NCI-H526 treated with DMSO at 0.1 percent for 48 hours (cell line): Measurements from ENCODE around the gene ANKS1B.
A peak's percentile ranks its signal among the peaks of the same experiment; 100 is the strongest.
"Not testable (repeated sequence)": the region's sequence is repeated elsewhere in the genome, so short reads cannot be mapped to it uniquely, and the experiment has no call there.

Experiments
- DNase-seq: peaks from one replicate; lab custom pipeline; 2025; lab: John Stamatoyannopoulos, UW

Gene ANKS1B

GRCh38 chr12:99759444-99759843 lies 225.3 kb downstream of the ANKS1B start:
- DNase-seq = no peak

DNA sequence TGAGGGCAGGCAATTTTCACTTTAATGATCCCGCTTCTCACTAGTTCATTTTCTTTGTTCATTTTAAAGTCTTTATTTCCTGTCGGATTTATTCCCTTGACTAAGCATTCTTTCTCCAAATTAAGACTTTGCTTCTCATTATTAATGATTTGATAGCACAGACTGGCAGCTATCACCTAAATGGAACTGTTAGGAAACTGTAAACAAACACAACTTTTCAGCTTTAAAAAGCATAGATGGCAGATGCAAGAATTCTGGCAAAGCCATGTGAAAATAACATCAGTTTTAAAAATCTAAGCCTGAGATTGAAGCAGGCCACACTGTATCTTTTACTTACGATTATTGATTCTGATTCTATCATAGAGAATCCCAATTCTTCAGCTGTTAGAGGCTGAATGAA lies 225.7 kb downstream of the ANKS1B start:
- DNase-seq = no peak

- DNase-seq = no peak
Measured at GRCh38 chr12:99752740-99753139, 232.0 kb downstream of the ANKS1B start.

- no peak for DNase-seq
Measured at GRCh38 chr12:99746538-99746937, 238.2 kb downstream of the ANKS1B start.

DNA sequence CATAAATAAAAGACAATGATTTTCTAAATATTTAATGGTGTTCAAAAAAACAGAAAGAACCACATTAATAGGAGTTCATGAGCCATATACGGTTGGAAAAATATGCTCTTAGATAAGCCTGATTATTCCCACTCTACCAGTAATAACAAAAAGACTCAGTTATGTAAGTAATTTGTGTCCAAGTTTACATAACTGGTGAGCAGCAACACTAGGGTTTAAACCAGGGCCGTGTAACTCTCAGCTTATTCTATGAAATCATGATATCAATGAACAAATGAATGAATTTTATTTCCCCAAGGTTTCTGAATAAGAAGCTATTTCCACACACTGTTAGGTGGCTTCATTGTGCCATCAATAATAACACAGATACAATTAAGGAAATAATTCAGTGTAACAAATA lies 238.8 kb downstream of the ANKS1B start:
- no peak for DNase-seq

DNA sequence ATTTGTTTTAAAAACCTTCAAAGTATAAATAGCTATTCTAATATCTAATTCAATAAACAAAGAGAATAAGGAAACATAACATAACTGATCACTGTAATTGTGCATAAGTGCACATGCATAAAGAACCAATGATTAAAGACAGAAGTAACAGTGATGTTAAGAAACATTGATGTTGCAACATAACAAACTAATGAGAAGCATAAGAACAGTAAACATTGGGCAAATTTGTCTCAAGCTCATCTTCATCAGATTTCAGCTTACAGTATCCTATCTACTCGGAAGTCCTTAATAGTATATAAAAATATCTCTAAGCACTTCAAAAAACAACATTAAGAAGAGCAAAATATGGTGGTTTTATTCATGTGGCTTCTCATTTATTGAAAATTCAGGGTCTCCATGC lies 239.6 kb downstream of the ANKS1B start:
- no peak for DNase-seq

DNA sequence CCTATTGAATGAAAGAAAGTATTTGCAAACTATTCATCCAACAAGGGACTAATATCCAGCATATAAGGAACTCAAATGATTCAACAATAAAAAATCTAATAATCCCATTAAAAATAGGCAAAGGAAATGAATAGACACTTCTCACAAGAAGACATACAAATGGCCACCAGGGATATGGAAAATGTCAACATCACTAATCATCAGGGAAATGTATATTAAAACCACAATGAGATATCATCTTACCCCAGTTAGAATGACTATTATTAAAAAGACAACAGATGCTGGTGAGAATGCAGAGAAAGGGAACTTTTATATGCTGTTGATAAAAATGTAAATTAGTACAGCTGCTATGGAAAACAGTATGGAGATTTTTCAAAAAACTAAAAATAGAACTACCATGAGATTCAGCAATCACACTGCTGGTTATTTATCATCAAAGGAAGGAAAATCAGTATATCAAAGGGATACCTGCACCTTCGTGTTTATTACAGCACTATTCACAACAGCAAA lies 247.9 kb downstream of the ANKS1B start:
- peak; percentile 94 for DNase-seq

DNA sequence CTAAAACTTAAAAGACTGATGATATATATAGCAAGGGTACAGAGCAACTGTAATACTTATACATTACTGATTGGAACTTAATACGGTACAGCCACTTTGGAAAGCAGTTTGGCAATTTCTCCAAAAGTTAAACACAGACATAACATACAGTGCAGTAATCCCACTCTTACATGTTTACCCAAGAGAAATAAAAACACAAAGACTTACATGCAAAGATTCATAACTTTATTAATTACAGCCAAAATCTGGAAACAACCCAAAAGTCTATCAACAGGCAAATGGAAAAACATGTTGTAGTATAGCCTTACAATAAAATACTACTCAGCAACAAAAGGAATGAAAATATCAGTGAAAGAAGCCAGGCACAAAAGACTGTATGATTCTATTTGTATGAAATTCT lies 252.6 kb downstream of the ANKS1B start:
- DNase-seq = no peak

- DNase-seq = no peak
Measured at GRCh38 chr12:99722690-99723486, 261.8 kb downstream of the ANKS1B start.

- no peak for DNase-seq
Measured at GRCh38 chr12:99721715-99722275, 262.9 kb downstream of the ANKS1B start.

DNA sequence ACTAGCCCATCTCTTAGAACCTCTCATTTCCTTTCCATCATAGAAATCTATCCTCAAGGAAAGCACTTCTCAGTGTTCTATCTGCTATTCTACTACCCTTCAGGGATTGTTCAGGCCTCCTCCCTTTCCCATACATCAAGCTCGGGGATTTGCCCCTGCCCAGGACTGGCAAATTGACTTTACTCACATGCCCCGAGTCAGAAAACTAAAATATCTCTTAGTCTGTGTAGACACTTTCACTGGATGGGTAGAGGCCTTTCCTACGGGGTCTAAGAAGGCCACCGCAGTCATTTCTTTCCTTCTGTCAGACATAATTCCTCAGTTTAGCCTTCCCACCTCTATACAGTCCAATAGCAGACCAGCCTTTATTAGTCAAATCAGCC lies 264.7 kb downstream of the ANKS1B start:
- not testable (repeated sequence) for DNase-seq

- not testable (repeated sequence) for DNase-seq
Measured at GRCh38 chr12:99719411-99720082, 265.2 kb downstream of the ANKS1B start.

DNA sequence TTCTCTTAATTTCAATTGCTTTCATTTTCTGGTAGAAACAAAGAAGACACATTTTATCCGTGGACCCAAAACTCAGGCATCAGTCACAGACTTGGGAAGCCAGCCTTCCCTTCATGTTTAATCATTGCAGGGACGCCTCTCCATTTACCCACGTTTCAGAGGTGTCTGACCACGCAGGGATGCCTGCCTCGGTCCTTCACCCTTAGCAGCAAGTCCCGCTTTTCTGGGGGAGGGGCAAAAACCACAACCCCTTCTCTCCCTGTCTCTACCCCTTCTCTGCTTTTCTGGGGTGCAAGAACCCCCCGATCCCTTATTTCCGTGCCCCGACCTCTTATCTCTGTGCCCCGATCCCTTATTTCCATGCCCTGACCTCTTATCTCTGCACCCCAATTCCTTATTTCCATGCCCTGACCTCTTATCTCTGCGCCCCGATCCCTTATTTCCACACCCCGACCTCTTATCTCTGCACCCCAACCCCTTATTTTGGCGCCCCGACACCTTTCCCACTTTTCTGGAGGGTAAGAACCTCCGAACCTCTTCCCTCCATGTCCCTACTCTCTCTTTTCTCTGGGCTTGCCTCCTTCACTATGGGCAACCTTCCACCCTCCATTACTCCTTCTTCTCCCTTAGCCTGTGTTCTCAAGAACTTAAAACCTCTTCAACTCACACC lies 268.8 kb downstream of the ANKS1B start:
- DNase-seq = not testable (repeated sequence)

GRCh38 chr12:99714921-99715320 lies 269.8 kb downstream of the ANKS1B start:
- DNase-seq = not testable (repeated sequence)

- DNase-seq = no peak
Measured at GRCh38 chr12:99713946-99714520, 270.7 kb downstream of the ANKS1B start.

GRCh38 chr12:99712281-99712680 lies 272.5 kb downstream of the ANKS1B start:
- no peak for DNase-seq

DNA sequence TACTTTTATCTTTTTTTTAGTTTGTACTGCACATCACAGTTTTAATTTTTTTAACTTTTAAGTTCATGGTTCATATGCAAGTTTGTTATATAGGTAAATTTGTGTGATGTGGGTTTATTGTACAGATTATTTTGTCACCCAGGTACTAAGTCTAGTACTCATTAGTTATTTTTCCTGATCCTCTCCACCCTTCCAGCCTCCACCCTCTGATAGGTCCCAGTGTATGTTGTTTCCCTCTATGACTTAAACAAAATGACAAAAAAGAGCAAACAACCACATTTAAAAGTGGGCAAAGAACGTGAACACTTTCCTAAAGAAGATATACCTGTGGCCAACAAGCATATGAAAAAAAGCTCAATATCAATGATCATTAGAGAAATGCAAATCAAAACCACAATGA lies 273.5 kb downstream of the ANKS1B start:
- no peak for DNase-seq

GRCh38 chr12:99709619-99710018 lies 275.1 kb downstream of the ANKS1B start:
- DNase-seq = no peak

DNA sequence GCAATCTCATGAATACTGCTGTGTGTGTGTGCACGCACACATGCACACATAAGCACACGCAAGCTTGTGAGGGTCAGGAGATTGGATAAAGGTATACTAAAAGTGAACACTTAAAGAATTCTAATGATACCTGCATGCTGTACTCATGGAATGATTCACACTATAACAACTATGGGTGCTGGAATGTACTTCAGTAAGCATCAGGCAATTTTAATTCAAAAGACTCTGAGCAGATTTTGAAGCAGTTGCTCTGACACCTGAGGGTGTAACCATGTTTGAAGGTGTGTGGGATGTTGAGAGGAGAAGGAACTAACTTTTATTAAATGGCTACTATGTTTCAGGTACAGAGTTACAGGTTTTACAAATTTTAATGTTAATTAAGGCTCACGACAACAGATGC lies 275.6 kb downstream of the ANKS1B start:
- no peak for DNase-seq

DNA sequence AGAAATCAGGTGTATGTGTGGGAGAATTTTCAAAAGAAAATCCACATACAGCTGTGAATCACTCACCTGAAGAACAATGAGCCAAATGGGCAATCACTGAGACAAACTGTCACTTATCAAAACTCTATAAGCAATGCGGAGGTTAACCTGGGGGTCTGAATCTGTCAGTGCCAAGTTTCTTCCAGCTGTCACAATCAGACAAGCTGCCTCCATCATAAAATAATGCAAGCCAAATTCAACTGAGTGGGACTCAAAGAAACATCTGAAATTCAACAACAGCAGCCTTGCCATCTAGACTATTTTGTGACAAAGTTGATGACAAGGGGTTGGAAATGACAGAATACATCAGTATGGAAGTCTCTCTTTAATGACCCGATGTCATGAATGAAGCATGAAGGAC lies 276.9 kb downstream of the ANKS1B start:
- no peak for DNase-seq

DNA sequence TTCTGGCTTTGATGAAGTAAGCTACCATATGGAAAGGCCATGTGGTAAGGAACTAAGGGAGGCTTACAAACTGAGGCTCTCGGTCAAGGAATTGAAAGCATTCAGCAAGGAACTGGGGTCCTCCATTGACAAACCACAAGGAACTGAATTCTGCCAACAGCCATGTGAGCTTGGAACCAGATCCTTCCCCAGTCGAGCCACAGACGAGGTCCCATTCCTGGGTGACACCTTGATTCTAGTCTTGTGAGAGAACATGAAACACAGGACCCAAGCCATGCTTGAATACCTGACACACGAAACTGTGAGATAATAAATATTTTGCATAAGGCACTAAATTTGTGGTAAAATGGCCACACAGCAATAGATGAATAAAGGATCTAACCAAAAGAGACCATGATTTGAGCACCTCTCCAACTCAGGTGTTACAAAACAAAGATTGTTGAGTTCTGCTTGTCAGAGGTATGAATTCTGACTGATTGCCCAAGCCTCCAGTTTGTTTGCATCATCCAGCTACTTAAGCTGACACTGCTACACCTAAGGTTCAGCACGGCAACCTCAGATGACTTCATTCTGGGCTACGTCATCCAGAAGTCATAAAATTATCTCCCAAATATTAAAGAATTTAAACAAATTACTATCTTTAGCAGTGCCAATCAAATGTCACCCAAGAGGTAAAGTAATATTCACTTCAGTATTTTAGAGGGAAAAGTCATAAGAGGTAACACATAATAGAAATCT lies 277.8 kb downstream of the ANKS1B start:
- no peak for DNase-seq
